ACC112 (cell line): ENCODE data around the gene CIB2.
A peak's percentile ranks its signal among the peaks of the same experiment; 100 is the strongest.

Experiments
- H2AFZ ChIP-seq: fragments of 200-600 bp; sonication (generic); one replicate; pipeline ENCODE4 v1.6.0; 2017; ENCODE audit warnings: antibody characterized with exemption, low read length; ENCODE audit not compliant: unreplicated experiment
- H3K27ac ChIP-seq: fragments of 200-600 bp; sonication (generic); 2 replicates; pipeline ENCODE4 v1.5.1; 2014; ENCODE audit warnings: low read depth, mild to moderate bottlenecking, antibody characterized with exemption, low read length, moderate library complexity
- H3K27me3 ChIP-seq: fragments of 200-600 bp; sonication (generic); 2 replicates; pipeline ENCODE4 v1.6.1; 2014; ENCODE audit warnings: mild to moderate bottlenecking, antibody characterized with exemption, low read length, moderate library complexity, mixed read lengths; ENCODE audit not compliant: insufficient read depth
- H3K36me3 ChIP-seq: fragments of 200-600 bp; sonication (generic); 2 replicates; pipeline ENCODE4 v1.6.1; 2016; ENCODE audit warnings: mild to moderate bottlenecking, antibody characterized with exemption, low read length, moderate library complexity, mixed read lengths; ENCODE audit not compliant: insufficient read depth
- H3K4me1 ChIP-seq: fragments of 200-600 bp; sonication (generic); one replicate; pipeline ENCODE4 v1.6.1; 2016; ENCODE audit warnings: low read length, mixed read lengths; ENCODE audit not compliant: insufficient read depth, unreplicated experiment, control insufficient read depth
- H3K4me3 ChIP-seq: fragments of 200-600 bp; sonication (generic); 2 replicates; pipeline ENCODE4 v1.5.1; 2014; ENCODE audit warnings: mild to moderate bottlenecking, low read depth, low read length
- H3K79me2 ChIP-seq: fragments of 200-600 bp; sonication (generic); one replicate; pipeline ENCODE4 v1.6.0; 2016; ENCODE audit warnings: low read length; ENCODE audit not compliant: control insufficient read depth, unreplicated experiment, insufficient read depth

CIB2 gene

DNA sequence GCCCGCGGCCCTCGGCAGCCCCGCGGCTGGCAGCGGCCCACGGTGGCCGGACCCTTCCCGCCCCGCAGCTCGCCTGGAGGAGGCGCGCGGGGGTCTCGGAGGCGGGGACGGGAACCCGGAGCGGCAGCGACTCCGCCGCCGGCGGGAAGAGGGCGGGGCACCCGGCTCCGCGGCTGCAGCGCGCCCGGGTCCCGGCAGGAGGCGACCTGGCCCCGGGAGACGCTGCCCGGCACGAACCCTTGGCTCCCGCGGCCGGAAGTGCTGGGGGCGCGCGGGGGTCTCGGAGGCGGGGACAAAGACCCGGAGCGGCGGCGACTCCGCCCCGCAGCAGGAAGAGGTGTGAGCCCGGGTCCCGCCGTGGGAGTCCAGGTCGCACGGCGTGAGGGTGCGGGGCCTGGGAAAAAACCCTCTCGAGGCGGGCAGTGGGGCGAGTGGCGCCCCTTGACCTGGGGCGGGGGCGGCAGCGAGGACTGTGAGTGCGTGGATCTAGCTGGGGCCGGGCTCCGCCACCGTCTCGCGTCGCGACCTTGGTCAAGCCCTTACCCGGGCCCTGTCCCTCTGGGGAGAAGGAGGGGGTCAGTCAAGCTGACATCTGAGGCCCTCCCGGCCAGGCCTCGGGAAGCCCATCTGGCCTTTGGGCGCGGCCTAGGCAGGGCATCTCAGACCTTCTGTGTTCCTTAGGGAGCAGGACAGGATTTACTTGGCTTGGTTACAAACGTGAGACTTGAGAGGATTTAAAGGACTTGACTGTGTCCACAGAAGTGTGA, at the start of gene CIB2:
TSS of gene CIB2 (minus strand) at position 151 of the 767 bp plus-strand sequence. CDS start 230 bp downstream, outside the sequence.
- no peaks in the 10 kb centered on the region for H3K27me3 ChIP-seq
- H3K4me1 ChIP-seq: peaks cover 3% of the 10 kb centered on the region
- peak within 1 kb of the TSS; percentile 96 for H2AFZ ChIP-seq
- H3K4me3 ChIP-seq: peak within 1 kb of the TSS; percentile 91
- H3K27ac ChIP-seq: no peak within 1 kb of the TSS
- H3K36me3 ChIP-seq: no peaks in the 10 kb centered on the region
- H3K79me2 ChIP-seq: no peaks in the 10 kb centered on the region

GRCh38 chr15:78179906-78180305, 48.7 kb upstream of the CIB2 start:
- Histone ChIP-seq H2AFZ (no peak overlapping the region), H3K79me2 (no peaks in the 10 kb centered on the region), H3K27me3 (no peaks in the 10 kb centered on the region), H3K27ac (no peak overlapping the region), H3K36me3 (no peaks in the 10 kb centered on the region), H3K4me3 (no peak overlapping the region), H3K4me1 (no peaks in the 10 kb centered on the region)

DNA sequence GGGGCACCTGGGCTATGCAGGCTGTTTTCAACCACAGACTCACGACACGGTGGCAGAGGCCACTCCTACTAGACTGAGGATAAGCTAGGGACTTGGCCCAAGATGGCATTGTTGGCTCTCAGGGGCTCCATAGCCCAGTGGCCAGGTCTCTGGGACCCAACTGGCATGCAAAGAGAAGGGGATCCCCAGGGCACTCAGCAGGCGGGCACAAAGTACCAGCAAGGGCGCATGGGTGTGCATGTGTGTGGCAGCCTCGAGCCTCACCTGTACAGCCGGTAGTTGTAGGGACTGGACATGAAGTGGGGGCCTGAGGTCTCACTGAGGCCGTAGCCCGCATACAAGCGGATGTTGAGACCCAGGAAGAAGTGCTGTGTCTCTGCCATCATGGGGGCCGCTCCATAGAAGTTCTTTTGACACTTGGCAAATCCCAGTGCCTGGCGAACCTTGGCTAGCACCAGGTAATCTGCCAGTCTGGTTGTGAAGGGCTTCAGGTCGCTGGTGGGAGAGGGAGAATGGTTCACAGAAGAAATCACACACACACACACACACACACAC, 48.1 kb upstream of the CIB2 start:
- no peaks in the 10 kb centered on the region for H3K79me2 ChIP-seq
- H2AFZ ChIP-seq: no peak overlapping the region
- H3K4me3 ChIP-seq: no peak overlapping the region
- H3K4me1 ChIP-seq: no peaks in the 10 kb centered on the region
- H3K27me3 ChIP-seq: no peaks in the 10 kb centered on the region
- H3K27ac ChIP-seq: no peak overlapping the region
- no peaks in the 10 kb centered on the region for H3K36me3 ChIP-seq

DNA sequence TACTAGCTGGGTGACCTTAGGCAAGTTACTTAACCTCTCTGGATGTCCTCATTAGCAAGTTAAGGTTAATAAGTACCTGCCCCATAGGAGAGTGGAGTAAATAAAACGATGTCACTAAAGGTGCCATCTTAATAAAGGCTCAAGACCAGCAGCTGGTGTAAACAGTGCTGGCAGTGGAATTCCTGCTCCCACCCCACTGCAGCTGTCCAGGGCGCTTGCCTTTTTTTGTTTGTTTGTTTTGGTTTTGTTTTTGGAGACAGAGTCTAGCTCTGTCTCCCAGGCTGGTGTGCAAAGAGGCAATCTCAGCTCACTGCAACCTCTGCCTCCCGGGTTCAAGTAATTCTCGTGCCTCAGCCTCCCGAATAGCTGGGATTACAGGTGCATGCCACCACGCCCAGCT, 46.8 kb upstream of the CIB2 start:
- H3K4me1 ChIP-seq: no peaks in the 10 kb centered on the region
- no peaks in the 10 kb centered on the region for H3K27me3 ChIP-seq
- H2AFZ ChIP-seq: no peak overlapping the region
- no peaks in the 10 kb centered on the region for H3K79me2 ChIP-seq
- H3K27ac ChIP-seq: no peak overlapping the region
- no peaks in the 10 kb centered on the region for H3K36me3 ChIP-seq
- H3K4me3 ChIP-seq: no peak overlapping the region

- H2AFZ ChIP-seq: no peak overlapping the region
- H3K27ac ChIP-seq: no peak overlapping the region
- H3K4me1 ChIP-seq: no peaks in the 10 kb centered on the region
- H3K79me2 ChIP-seq: no peaks in the 10 kb centered on the region
- H3K4me3 ChIP-seq: no peak overlapping the region
- H3K27me3 ChIP-seq: no peaks in the 10 kb centered on the region
- peaks cover 4% of the 10 kb centered on the region for H3K36me3 ChIP-seq
Observed at GRCh38 chr15:78177447-78177873, 46.2 kb upstream of the CIB2 start.

DNA sequence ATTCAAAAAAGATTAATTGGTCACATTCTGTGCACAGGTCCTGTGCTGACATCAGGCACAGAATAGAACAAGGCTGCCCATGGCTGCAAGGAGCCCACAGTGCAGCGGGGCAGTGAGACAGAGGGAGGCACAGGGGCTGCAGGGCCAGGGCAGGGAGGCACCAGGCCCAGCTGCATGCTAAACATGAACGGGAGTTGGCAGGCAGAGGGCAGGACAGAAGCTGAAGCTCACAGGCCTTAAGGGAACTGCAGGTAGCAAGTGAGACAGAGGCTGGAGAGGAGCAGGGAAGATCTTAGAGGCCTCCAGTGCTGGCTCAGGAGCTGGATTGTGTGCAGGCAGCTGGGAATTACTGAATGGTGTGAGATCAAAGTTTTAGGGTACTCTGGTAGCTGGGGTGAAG, 44.1 kb upstream of the CIB2 start:
- Histone ChIP-seq H3K36me3 (peaks cover 17% of the 10 kb centered on the region), H2AFZ (no peak overlapping the region), H3K79me2 (no peaks in the 10 kb centered on the region), H3K27me3 (no peaks in the 10 kb centered on the region), H3K4me1 (no peaks in the 10 kb centered on the region), H3K4me3 (no peak overlapping the region), H3K27ac (no peak overlapping the region)

- Histone ChIP-seq H3K4me1 (no peaks in the 10 kb centered on the region), H3K4me3 (no peak overlapping the region), H3K27ac (no peak overlapping the region), H3K36me3 (peaks cover 17% of the 10 kb centered on the region), H2AFZ (no peak overlapping the region), H3K79me2 (no peaks in the 10 kb centered on the region), H3K27me3 (no peaks in the 10 kb centered on the region)
Observed at GRCh38 chr15:78174401-78174800, 43.2 kb upstream of the CIB2 start.

- Histone ChIP-seq H3K27me3 (no peaks in the 10 kb centered on the region), H3K36me3 (peaks cover 17% of the 10 kb centered on the region), H3K4me3 (no peak overlapping the region), H3K4me1 (no peaks in the 10 kb centered on the region), H2AFZ (no peak overlapping the region), H3K27ac (no peak overlapping the region), H3K79me2 (no peaks in the 10 kb centered on the region)
Observed at GRCh38 chr15:78171864-78172472, 40.7 kb upstream of the CIB2 start.

DNA sequence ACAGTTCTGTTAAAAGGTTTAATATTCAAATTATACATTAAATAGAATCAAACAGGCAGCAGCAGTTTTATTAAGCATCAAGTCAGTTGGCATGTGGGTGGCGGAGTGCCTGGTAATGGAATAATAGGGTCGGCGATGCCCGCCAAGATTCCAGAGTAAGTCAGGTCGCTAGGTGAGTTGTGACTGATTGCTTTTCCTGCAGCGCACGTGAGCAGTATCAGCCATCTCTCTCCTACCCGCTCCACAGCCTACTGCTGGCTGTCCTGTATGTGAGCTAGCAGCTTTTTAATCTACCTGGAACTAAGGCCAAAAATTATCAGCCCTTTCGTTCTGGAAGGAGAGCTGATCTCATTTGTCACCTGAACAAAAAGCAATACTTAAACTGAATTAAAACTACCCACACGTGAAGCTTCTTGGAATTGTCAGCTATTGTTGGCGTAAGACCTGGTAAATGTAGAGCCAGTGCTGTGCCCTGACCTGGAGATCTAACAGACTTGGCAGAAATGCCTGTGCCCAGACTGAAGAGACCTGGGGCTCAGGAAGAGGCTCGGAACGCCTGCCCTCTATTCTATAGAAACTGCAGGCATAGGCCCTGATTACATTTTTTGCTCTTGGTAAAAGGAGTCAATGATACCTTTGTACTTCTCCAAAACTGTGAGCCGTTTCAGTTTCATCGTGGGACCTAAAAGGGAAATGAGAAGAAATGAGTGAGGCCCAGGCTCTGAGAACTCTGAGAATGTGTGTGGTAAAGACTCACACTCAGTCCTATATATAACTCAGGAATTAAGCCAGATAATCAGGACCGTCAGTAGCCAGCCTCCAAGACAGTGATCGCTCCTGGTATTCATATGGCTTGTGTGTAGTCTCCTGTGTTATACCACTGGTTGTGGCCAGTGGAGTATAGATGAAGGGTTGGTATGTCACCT, 39.9 kb upstream of the CIB2 start:
- Histone ChIP-seq H3K79me2 (no peaks in the 10 kb centered on the region), H2AFZ (no peak overlapping the region), H3K4me1 (no peaks in the 10 kb centered on the region), H3K4me3 (no peak overlapping the region), H3K27ac (no peak overlapping the region), H3K27me3 (no peaks in the 10 kb centered on the region), H3K36me3 (peaks cover 20% of the 10 kb centered on the region)

- no peaks in the 10 kb centered on the region for H3K4me1 ChIP-seq
- no peak overlapping the region for H2AFZ ChIP-seq
- no peak overlapping the region for H3K4me3 ChIP-seq
- no peak overlapping the region for H3K27ac ChIP-seq
- H3K27me3 ChIP-seq: no peaks in the 10 kb centered on the region
- no peaks in the 10 kb centered on the region for H3K79me2 ChIP-seq
- peaks cover 20% of the 10 kb centered on the region for H3K36me3 ChIP-seq
Observed at GRCh38 chr15:78168608-78169007, 37.4 kb upstream of the CIB2 start.
